HG03460 (cell line): Measurements from ENCODE around the gene RUNX1.

ENCODE experiments used
- ATAC-seq: cut with Tn5 transposase; IDR thresholded peaks from one replicate; pipeline ENCODE4 v1.9.1; 2021; ENCODE audit not compliant: unreplicated experiment

The RUNX1 gene

GRCh38 chr21:34949499-34949898 lies 99.6 kb downstream of the RUNX1 start:
- ATAC-seq: no peak

- ATAC-seq: no peak
These were observed 100.1 kb downstream of the RUNX1 start for GRCh38 chr21:34949030-34949429.

DNA sequence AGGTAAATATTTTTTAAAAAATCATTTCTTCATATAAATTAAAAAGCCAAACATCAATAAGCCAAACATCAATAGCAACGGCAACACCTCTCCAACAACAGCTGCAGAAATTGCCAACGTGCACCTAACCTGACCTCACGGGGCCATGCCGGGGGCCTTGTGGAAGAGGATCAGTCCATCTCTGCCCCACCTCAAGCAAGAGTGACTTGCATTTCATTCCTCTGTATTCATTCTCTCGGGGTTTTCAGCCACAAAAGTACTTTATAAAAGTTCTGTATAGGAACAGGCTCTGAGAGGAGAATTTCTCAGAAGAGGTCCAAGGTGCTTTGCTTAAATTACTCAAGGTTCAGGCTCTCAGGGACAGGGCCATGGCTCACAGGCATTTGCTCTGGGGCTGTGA lies 100.9 kb downstream of the RUNX1 start:
- ATAC-seq: no peak

GRCh38 chr21:34946916-34947534 lies 102.1 kb downstream of the RUNX1 start:
- ATAC-seq: no peak

- ATAC-seq: no peak
These were observed 102.7 kb downstream of the RUNX1 start for GRCh38 chr21:34946385-34946840.

- ATAC-seq: no peak
These were observed 103.8 kb downstream of the RUNX1 start for GRCh38 chr21:34945288-34945687.

- ATAC-seq: no peak
These were observed 104.9 kb downstream of the RUNX1 start for GRCh38 chr21:34944015-34944755.

DNA sequence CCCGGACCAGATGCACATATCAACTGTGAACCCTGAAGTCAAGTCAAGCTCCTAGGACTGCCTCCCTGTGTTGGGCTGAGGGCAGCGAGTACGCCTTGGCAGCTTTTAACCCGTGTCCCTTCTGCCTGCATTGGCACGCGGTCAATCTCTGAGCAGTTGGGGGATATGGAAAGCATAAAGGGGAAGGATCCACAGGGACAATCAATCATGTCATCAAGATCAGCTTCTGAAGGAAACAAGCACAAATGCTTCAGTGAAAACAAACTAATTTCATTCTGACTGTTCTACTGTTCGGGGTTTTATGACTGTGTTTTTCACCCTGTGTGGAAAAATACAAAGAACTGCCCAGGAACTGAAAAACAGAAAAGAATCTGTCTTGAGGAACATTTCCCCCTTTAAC lies 106.2 kb downstream of the RUNX1 start:
- ATAC-seq: no peak

GRCh38 chr21:34941162-34941561 lies 107.9 kb downstream of the RUNX1 start:
- no peak for ATAC-seq

DNA sequence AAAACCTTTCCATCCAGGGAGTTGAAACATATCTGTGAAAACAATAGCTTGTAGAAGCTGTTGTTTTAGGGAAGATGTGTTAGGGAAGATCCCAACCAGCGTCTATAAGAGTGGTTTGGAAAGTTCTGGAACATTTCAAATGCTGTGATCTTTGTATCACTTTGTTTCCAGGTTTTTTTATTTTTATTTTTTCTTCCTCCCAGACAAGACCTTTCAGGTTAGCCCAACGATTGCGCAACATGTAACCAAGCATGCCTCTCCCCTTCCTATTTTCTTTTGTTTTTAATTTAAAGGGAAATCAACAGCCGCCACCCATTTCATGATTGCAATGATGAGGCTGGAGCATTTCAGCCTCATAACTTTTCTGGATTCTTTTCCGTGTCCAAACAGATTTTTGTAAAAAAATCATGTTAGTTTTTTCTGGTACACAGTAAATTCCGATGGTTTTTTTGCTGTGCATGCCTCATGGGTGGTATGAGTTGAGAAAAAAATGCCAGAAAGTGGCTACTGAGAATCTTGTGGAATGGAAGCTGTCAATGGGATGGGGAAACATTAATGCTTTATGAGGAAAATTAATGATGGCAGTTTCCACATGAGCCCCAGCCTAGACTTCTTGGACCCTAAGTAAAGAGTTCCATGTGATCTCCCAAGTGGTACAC lies 109.3 kb downstream of the RUNX1 start:
- no peak for ATAC-seq

- no peak for ATAC-seq
These were observed 110.9 kb downstream of the RUNX1 start for GRCh38 chr21:34938089-34938764.

DNA sequence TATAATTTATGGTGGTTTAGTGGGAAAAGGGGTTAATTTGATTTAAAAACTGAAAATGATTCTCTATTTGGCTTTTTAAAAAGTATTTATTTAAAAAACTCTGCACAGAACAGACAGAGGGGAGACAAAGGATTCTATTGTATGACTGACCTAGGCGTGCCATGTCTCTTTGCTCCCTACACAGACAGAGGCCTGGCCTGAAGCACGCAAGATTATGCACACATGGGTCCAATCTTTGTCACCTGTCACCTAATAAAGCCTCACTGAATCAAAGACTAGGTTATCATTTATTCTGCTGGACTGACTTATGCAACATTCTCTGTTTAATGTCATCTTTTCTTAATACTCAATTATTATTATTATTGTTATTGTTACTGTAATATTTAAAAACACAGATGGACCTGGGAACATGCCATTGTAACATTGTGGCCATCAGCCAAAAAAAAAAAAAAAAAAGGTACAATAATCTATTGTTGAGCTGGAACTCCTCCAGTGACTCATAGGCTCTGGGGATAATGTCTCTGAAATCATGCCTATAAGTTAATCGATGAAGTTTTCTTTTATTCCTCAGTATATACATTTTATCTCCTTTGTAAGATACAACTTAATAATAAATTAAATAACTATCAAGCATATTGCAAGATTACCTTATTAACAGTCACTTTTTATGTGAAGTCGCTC lies 112.1 kb downstream of the RUNX1 start:
- ATAC-seq: no peak

- no peak for ATAC-seq
These were observed 112.7 kb downstream of the RUNX1 start for GRCh38 chr21:34936371-34936789.

- no peak for ATAC-seq
These were observed 113.2 kb downstream of the RUNX1 start for GRCh38 chr21:34935898-34936297.

- no peak for ATAC-seq
These were observed 113.7 kb downstream of the RUNX1 start for GRCh38 chr21:34935452-34935851.

- ATAC-seq: no peak
These were observed 114.8 kb downstream of the RUNX1 start for GRCh38 chr21:34934350-34934749.

DNA sequence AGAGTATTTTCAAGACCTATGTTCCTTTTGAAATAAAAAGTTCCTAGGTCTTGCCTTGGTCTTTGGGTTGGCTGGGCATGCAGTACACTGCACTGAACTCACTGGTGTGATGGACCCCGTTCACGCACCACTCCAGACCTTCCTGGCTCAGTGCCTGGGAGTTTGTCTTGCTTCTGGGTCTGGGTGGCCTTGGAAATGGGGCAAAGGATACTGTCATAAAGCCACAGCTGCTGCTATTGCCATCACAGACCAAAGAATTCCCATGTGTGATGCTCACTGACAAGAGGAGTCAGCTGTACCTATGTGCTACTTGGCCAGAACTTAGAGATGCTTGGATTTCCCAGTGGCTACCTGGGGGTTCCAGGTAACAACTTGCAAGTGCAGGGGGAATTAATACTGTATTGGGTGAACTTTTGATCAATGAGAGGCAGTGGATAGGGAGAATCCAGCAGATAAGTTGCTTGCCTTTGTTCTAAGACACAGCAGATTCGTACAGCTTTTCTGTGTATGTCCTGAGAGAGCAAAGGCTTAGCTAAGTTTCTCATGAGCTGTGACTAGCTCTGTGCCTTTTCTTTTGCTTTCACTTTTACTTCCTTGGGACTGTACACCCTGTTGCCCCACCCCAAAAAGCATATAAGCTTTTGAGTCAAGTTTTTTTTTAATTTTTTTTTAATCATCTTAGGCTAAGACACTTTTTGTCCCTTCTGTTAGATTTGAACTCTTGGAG lies 115.3 kb downstream of the RUNX1 start:
- ATAC-seq: no peak

DNA sequence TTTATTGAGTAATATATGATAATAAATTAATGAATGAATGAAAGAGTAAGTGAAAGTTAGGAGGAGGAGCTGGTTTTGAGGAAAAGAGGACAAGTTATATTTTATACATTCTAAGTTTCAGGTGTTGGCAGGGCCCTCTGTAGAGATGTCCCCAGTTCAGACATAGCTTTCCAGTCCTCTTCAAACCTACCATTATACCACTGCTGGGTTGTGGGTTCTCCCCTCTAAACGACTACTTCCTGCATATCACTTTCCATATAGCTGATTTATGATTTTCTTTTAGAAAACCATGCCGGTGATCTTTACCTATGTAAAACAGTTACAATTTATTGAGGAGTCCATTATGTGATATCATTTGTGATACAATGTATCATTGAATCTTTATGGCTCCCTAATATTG lies 116.9 kb downstream of the RUNX1 start:
- ATAC-seq: no peak

DNA sequence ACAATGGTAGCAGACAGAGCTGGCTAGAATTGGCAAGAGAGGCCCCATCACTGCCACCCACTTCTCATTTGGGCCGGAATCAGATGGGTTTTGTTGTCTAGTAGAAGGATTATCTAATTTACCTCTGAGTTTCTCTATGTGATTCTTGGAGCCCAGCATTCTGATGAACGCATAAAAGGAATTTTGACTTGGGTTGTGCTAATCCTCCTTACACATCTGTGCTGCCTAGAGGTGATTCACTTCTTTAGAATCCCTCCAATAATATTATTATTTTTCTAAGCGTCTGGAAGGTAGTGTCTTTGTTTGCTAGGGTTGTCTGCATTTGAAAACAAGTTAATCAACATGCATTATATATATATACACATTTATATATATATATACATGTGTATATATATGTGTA lies 118.1 kb downstream of the RUNX1 start:
- ATAC-seq: no peak

DNA sequence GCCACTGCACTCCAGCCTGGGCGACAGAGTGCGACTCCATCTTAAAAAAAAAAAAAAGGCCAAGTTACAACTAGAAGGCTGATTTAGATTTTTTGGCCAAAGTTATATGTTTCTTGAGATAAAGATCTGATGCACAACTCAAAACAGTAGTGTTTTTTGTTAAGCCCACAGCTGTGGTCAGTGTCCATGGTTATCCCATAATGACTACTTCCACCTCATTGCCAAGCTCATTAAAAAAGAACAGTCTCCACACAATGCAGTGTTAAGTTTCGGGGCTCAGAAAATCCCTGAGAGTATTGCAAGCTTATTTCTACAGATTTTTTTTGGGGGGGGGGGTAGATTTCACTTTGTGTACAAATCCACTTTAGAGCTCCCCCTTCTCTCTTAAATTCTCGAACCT lies 120.5 kb downstream of the RUNX1 start:
- no peak for ATAC-seq
